G401.6 (cell line): ENCODE results near the gene TF.

Source experiments
- FAIRE-seq: peaks from 2 replicates; lab custom pipeline; 2012; peaks lifted over from hg19 to GRCh38; lab: Jason Lieb, UNC

TF gene

GRCh38 chr3:133747907-133748639 lies 1.9 kb downstream of the TF start:
- no peak for FAIRE-seq

GRCh38 chr3:133749427-133750258 lies 3.5 kb downstream of the TF start:
- FAIRE-seq: no peak

GRCh38 chr3:133750259-133750656 lies 4.1 kb downstream of the TF start:
- no peak for FAIRE-seq

GRCh38 chr3:133753107-133753778 lies 7.0 kb downstream of the TF start:
- no peak for FAIRE-seq

GRCh38 chr3:133753779-133754164 lies 7.6 kb downstream of the TF start:
- no peak for FAIRE-seq

GRCh38 chr3:133754455-133754854 lies 8.3 kb downstream of the TF start:
- no peak for FAIRE-seq

GRCh38 chr3:133754973-133755828 lies 9.0 kb downstream of the TF start:
- FAIRE-seq: no peak

GRCh38 chr3:133756716-133757694 lies 10.8 kb downstream of the TF start:
- no peak for FAIRE-seq

- no peak for FAIRE-seq
Observed at GRCh38 chr3:133757701-133758567, 11.7 kb downstream of the TF start.

- FAIRE-seq: no peak
Observed at GRCh38 chr3:133758568-133758928, 12.4 kb downstream of the TF start.

- FAIRE-seq: no peak
Observed at GRCh38 chr3:133758964-133759739, 13.0 kb downstream of the TF start.

GRCh38 chr3:133759740-133760305 lies 13.6 kb downstream of the TF start:
- FAIRE-seq: no peak

- FAIRE-seq: no peak
Observed at GRCh38 chr3:133760916-133761315, 14.7 kb downstream of the TF start.

GRCh38 chr3:133761605-133762484 lies 15.7 kb downstream of the TF start:
- no peak for FAIRE-seq

GRCh38 chr3:133762539-133762938 lies 16.3 kb downstream of the TF start:
- FAIRE-seq: no peak

- no peak for FAIRE-seq
Observed at GRCh38 chr3:133763797-133764683, 17.8 kb downstream of the TF start.

GRCh38 chr3:133765256-133765655 lies 19.1 kb downstream of the TF start:
- FAIRE-seq: no peak
